Neuronal stem cell (in vitro differentiated cells): ENCODE results near the gene SUSD2.
A peak's percentile ranks its signal among the peaks of the same experiment; 100 is the strongest.

ENCODE experiments used
- DNase-seq: peaks from one replicate; pipeline ENCODE4 v3.0.0-alpha.2; 2013; ENCODE audit warnings: low spot score
- H2AFZ ChIP-seq: one replicate; pipeline ENCODE4 v1.6.1; 2013; ENCODE audit warnings: mild to moderate bottlenecking, low read length, inconsistent platforms
- H2AK5ac ChIP-seq: 2 replicates; pipeline ENCODE4 v1.6.1; 2013; ENCODE audit warnings: low read depth, mild to moderate bottlenecking, inconsistent platforms, low read length, moderate library complexity, mixed read lengths
- H2BK120ac ChIP-seq: 2 replicates; pipeline ENCODE4 v1.6.1; 2013; ENCODE audit warnings: low read depth, mild to moderate bottlenecking, inconsistent platforms, low read length, moderate library complexity, mixed read lengths
- H2BK12ac ChIP-seq: one replicate; pipeline ENCODE4 v1.6.1; 2013; ENCODE audit warnings: low read length, inconsistent platforms
- H2BK15ac ChIP-seq: 2 replicates; pipeline ENCODE4 v1.6.1; 2013; ENCODE audit warnings: mild to moderate bottlenecking, low read length, inconsistent platforms, mixed read lengths
- H2BK5ac ChIP-seq: one replicate; pipeline ENCODE4 v1.6.1; 2013; ENCODE audit warnings: inconsistent platforms, mild to moderate bottlenecking, low read length, moderate library complexity
- H3K14ac ChIP-seq: one replicate; pipeline ENCODE4 v1.6.1; 2013; ENCODE audit warnings: low read length, inconsistent platforms
- H3K18ac ChIP-seq: 2 replicates; pipeline ENCODE4 v1.6.1; 2013; ENCODE audit warnings: low read length, inconsistent platforms
- H3K23ac ChIP-seq: 2 replicates; pipeline ENCODE4 v1.6.1; 2013; ENCODE audit warnings: low read depth, mild to moderate bottlenecking, mixed read lengths, low read length, inconsistent platforms; ENCODE audit not compliant: poor library complexity
- H3K27ac ChIP-seq: replicated peaks from 3 replicates; pipeline ENCODE4 v1.5.1; 2013; ENCODE audit warnings: low read length, inconsistent platforms
- H3K27me3 ChIP-seq, 3 experiments: 2 replicates each; pipeline ENCODE4 v1.6.1; 2013; ENCODE audit warnings: low read length in 3 of 3, mild to moderate bottlenecking in 2 of 3, inconsistent platforms in 1 of 3, low read depth in 1 of 3, mixed read lengths in 1 of 3, moderate library complexity in 1 of 3; ENCODE audit not compliant: control insufficient read depth in 3 of 3, insufficient read depth in 3 of 3
- H3K36me3 ChIP-seq, 2 donors: replicated peaks in 1 of 2; 2 replicates each; pipeline ENCODE4 v1.6.1; 2013; ENCODE audit warnings: low read length in 2 of 2; ENCODE audit not compliant: control insufficient read depth in 2 of 2, insufficient read depth in 2 of 2
- H3K4ac ChIP-seq: 2 replicates; pipeline ENCODE4 v1.6.1; 2013; ENCODE audit warnings: inconsistent platforms, mild to moderate bottlenecking, low read length, moderate library complexity
- H3K4me1 ChIP-seq, 2 donors: 1 replicate in 1 of 2; 2 replicates in 1 of 2; pipeline ENCODE4 v1.6.1; 2013; ENCODE audit warnings: low read length in 2 of 2, low read depth in 1 of 2; ENCODE audit not compliant: control insufficient read depth in 2 of 2, insufficient read depth in 1 of 2
- H3K4me2 ChIP-seq: one replicate; pipeline ENCODE4 v1.6.1; 2013; ENCODE audit warnings: mild to moderate bottlenecking, low read length, inconsistent platforms; ENCODE audit not compliant: insufficient read depth, poor library complexity, severe bottlenecking
- H3K4me3 ChIP-seq, 2 donors: 2 replicates each; pipeline ENCODE4 v1.5.1; 2013; ENCODE audit warnings: low read length in 2 of 2, mild to moderate bottlenecking in 2 of 2, inconsistent platforms in 1 of 2, moderate library complexity in 1 of 2
- H3K79me1 ChIP-seq: one replicate; pipeline ENCODE4 v1.6.1; 2013; ENCODE audit warnings: low read depth, mild to moderate bottlenecking, inconsistent platforms, low read length, moderate library complexity
- H3K9ac ChIP-seq: one replicate; pipeline ENCODE4 v1.6.1; 2013; ENCODE audit warnings: mild to moderate bottlenecking, low read depth, low read length, inconsistent platforms; ENCODE audit not compliant: poor library complexity
- H3K9me3 ChIP-seq, 2 donors: replicated peaks in 1 of 2; 2 replicates each; pipeline versions ENCODE3 to v1.6.1; 2013; ENCODE audit warnings: low read length in 2 of 2, mild to moderate bottlenecking in 2 of 2, inconsistent platforms in 1 of 2, low read depth in 1 of 2, mixed read lengths in 1 of 2, moderate library complexity in 1 of 2; ENCODE audit not compliant: control insufficient read depth in 2 of 2, insufficient read depth in 1 of 2
- H4K8ac ChIP-seq: one replicate; pipeline ENCODE4 v1.6.1; 2013; ENCODE audit warnings: low read depth, mild to moderate bottlenecking, inconsistent platforms, low read length, moderate library complexity
- H4K91ac ChIP-seq: one replicate; pipeline ENCODE4 v1.6.1; 2013; ENCODE audit warnings: low read length, low read depth, mild to moderate bottlenecking, inconsistent platforms; ENCODE audit not compliant: poor library complexity
- WGBS, 2 donors: extraction: QIAGEN DNeasy Blood & Tissue Kit; methylation state at CpG; one replicate each; pipeline ENCODE4 v1.1.7; 2013; ENCODE audit warnings: missing lambda C conversion rate in 2 of 2, mixed read lengths in 1 of 2; ENCODE audit not compliant: insufficient read length in 2 of 2, insufficient replicate concordance in 1 of 2; ENCODE audit errors: extremely low coverage in 2 of 2; 5-methylcytosine and 5-hydroxymethylcytosine counted together

SUSD2 gene

GRCh38 chr22:24183321-24184031 is 2.2 kb downstream of the SUSD2 start:
- Histone ChIP-seq H2AFZ (no peak overlapping the region), H3K9ac (no peak overlapping the region), H3K27me3 (no peaks in the 10 kb centered on the region), H3K36me3 (no peaks in the 10 kb centered on the region), H3K4me1 (peaks cover 3% of the 10 kb centered on the region in 2 donors), H3K23ac (no peak overlapping the region), H4K8ac (no peak overlapping the region), H3K4me3 (no peak overlapping the region), H2BK15ac (no peak overlapping the region), H3K4me2 (no peak overlapping the region), H2AK5ac (no peak overlapping the region), H3K9me3 (no peaks in the 10 kb centered on the region), H4K91ac (no peak overlapping the region), H3K18ac (no peak overlapping the region), H3K4ac (no peak overlapping the region), H2BK120ac (no peak overlapping the region), H3K14ac (no peak overlapping the region), H2BK12ac (no peak overlapping the region), H3K27ac (no peak overlapping the region), H2BK5ac (no peak overlapping the region), H3K79me1 (peaks cover 3% of the 10 kb centered on the region)
- DNase-seq: no peak
- no CpG with 5 or more reads among the region's 24 CpGs for WGBS, 2 donors

- Histone ChIP-seq H3K27ac (no peak overlapping the region), H2AK5ac (no peak overlapping the region), H4K8ac (peak overlapping the region; percentile 23), H2BK12ac (no peak overlapping the region), H3K9ac (no peak overlapping the region), H3K18ac (no peak overlapping the region), H2AFZ (no peak overlapping the region), H3K9me3 (no peaks in the 10 kb centered on the region), H4K91ac (no peak overlapping the region), H2BK5ac (no peak overlapping the region), H3K4me1 (peaks cover 3% of the 10 kb centered on the region in 2 donors), H3K4ac (no peak overlapping the region), H3K4me3 (no peak overlapping the region), H3K27me3 (no peaks in the 10 kb centered on the region), H3K14ac (peak overlapping the region; percentile 94), H3K79me1 (peaks cover 3% of the 10 kb centered on the region), H2BK120ac (no peak overlapping the region), H2BK15ac (peak overlapping the region; percentile 26), H3K4me2 (no peak overlapping the region), H3K23ac (no peak overlapping the region), H3K36me3 (no peaks in the 10 kb centered on the region)
- DNase-seq: no peak
- WGBS, 2 donors: no CpG with 5 or more reads among the region's 16 CpGs
Measured at GRCh38 chr22:24184057-24184798, 2.9 kb downstream of the SUSD2 start.

GRCh38 chr22:24185001-24185500 is 3.8 kb downstream of the SUSD2 start:
- Histone ChIP-seq H3K27ac (no peak overlapping the region), H2AFZ (no peak overlapping the region), H3K14ac (no peak overlapping the region), H3K18ac (peak overlapping the region; percentile 17), H4K8ac (no peak overlapping the region), H2BK5ac (peak overlapping the region; percentile 17), H3K9ac (peak overlapping the region; percentile 55), H3K9me3 (no peaks in the 10 kb centered on the region), H3K4me2 (no peak overlapping the region), H3K79me1 (peaks cover 3% of the 10 kb centered on the region), H3K4me1 (peaks cover 3% of the 10 kb centered on the region in 2 donors), H3K36me3 (no peaks in the 10 kb centered on the region), H2AK5ac (peak overlapping the region; percentile 35), H2BK120ac (no peak overlapping the region), H3K4me3 (no peak overlapping the region), H3K4ac (no peak overlapping the region), H3K27me3 (no peaks in the 10 kb centered on the region), H4K91ac (no peak overlapping the region), H2BK15ac (no peak overlapping the region), H2BK12ac (peak overlapping the region; percentile 78), H3K23ac (no peak overlapping the region)
- no peak for DNase-seq
- no CpG with 5 or more reads among the region's 16 CpGs for WGBS, 2 donors
